ENCODE results near the gene ASCL2. TPM values are rescaled to one million over a fixed set of nuclear protein-coding genes. Genes with fewer than 3 reads are reported as not detected.

Gene ASCL2
- total and polyA plus RNA-seq, 2 experiments from 2014 or later: 5.6 to 7.9 TPM

DNA sequence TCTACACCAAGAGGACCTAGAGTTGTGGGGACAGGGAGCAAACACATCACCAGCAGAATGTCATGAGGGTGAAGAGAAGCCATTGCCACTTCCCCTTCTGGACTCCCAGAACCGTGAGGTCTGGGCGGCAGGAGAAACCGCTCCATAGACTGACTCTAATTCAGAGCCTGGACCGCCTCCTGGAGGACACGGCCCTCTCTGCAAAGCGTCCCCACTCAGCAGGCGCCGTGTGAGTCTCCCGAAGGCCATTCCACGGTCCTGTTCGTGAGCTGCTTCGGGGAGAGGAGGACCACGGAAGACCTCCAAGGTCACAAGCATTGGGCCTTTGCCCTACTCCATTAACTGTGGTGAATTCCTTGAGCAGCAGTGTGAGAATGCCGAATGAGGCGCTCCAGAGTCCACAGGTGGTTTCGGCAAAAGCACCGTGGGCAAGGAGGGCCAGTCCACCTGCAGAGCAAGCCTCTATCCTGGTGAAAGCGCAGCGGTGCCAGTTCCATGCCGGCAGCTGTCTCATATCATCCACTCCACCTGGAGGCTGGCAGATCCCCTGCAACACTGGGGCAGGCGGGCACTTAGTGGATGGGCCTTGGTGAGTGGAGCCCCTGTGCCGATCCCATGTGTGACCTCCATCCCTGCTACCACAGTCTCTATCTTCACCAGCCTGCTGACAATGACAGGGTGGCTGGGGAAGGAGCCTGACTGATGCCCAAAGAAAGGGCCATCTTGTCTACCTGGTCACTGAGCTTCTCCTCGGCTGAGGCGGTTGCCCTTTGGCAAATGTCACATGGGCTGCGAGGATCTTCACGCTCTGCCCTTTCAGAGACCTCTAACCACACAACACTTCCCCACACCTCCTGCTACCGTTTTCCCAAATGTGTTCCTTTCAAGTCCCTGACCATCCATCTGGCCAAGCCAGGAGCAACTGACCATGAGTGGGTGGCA, 23.9 kb upstream of the ASCL2 start:
- Histone ChIP-seq H4K20me1 (ENCODE audit: insufficient read depth, poor library complexity, severe bottlenecking) (no peaks in the 10 kb centered on the region), H3K4me3 (no peak overlapping the region), H3K9me3 (ENCODE audit: low read depth) (no peaks in the 10 kb centered on the region), H3K79me2 (no peaks in the 10 kb centered on the region), H3K4me1 (ENCODE audit: insufficient read depth) (peaks cover 5% of the 10 kb centered on the region), H3K27ac (no peak overlapping the region), H2AFZ (no peak overlapping the region), H3K9me2 (replicated peaks; ENCODE audit: insufficient read depth) (no peaks in the 10 kb centered on the region), H3K4me2 (no peak overlapping the region), H3K27me3 (peaks cover 5% of the 10 kb centered on the region), H3K36me3 (replicated peaks; ENCODE audit: insufficient read depth, low read depth) (no peaks in the 10 kb centered on the region)
- 84% methylated on average over 27 of the region's 27 CpGs for WGBS (ENCODE audit: low lambda C conversion rate, missing lambda C conversion rate)
- DNase-seq (ENCODE audit: low spot score): no peak
- no peak for TF ChIP-seq EZH2 (IDR thresholded peaks at IDR 0.05; ENCODE audit: borderline replicate concordance)

DNA sequence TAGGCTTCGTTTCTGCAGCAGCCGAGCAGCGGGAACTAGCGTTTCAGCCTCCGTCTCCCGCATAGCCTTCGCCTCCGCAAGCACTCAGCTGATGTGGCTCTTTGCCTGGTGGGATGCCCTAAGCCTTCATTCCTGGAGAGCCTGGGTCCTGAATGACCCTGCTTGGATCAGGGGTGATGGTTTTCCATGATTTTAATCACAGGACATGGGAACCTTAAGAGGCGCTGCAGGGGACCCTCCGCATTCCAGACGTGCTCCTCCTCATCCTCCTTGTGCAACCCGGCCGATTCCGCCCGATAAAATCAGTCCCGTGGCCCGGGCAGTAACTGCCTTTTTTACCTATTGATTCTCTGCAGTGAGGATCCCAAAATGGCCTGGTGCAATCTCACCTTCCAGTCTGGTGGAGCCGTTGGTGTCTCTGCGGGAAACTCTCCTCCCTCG, 23.2 kb upstream of the ASCL2 start:
- H3K4me2 ChIP-seq: no peak overlapping the region
- no peak overlapping the region for H3K4me3 ChIP-seq
- H4K20me1 ChIP-seq (ENCODE audit: insufficient read depth, poor library complexity, severe bottlenecking): no peaks in the 10 kb centered on the region
- no peak overlapping the region for H3K27ac ChIP-seq
- no peaks in the 10 kb centered on the region for H3K9me3 ChIP-seq (ENCODE audit: low read depth)
- no peak for DNase-seq (ENCODE audit: low spot score)
- WGBS (ENCODE audit: low lambda C conversion rate, missing lambda C conversion rate): 89% methylated on average over 20 of the region's 20 CpGs
- H3K79me2 ChIP-seq: no peaks in the 10 kb centered on the region
- H2AFZ ChIP-seq: no peak overlapping the region
- no peaks in the 10 kb centered on the region for H3K9me2 ChIP-seq (replicated peaks; ENCODE audit: insufficient read depth)
- no peaks in the 10 kb centered on the region for H3K4me1 ChIP-seq (ENCODE audit: insufficient read depth)
- no peaks in the 10 kb centered on the region for H3K36me3 ChIP-seq (replicated peaks; ENCODE audit: insufficient read depth, low read depth)
- peaks cover 5% of the 10 kb centered on the region for H3K27me3 ChIP-seq
- TF ChIP-seq, protein P1, sequence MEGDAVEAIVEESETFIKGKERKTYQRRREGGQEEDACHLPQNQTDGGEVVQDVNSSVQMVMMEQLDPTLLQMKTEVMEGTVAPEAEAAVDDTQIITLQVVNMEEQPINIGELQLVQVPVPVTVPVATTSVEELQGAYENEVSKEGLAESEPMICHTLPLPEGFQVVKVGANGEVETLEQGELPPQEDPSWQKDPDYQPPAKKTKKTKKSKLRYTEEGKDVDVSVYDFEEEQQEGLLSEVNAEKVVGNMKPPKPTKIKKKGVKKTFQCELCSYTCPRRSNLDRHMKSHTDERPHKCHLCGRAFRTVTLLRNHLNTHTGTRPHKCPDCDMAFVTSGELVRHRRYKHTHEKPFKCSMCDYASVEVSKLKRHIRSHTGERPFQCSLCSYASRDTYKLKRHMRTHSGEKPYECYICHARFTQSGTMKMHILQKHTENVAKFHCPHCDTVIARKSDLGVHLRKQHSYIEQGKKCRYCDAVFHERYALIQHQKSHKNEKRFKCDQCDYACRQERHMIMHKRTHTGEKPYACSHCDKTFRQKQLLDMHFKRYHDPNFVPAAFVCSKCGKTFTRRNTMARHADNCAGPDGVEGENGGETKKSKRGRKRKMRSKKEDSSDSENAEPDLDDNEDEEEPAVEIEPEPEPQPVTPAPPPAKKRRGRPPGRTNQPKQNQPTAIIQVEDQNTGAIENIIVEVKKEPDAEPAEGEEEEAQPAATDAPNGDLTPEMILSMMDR (IDR thresholded peaks at IDR 0.05; ENCODE audit: poor library complexity): no peak
- TF ChIP-seq EZH2 (IDR thresholded peaks at IDR 0.05; ENCODE audit: borderline replicate concordance) (no peak), EZH2phosphoT487 (IDR thresholded peaks at IDR 0.05; ENCODE audit: low read depth, severe bottlenecking, unreplicated experiment) (no peak)

DNA sequence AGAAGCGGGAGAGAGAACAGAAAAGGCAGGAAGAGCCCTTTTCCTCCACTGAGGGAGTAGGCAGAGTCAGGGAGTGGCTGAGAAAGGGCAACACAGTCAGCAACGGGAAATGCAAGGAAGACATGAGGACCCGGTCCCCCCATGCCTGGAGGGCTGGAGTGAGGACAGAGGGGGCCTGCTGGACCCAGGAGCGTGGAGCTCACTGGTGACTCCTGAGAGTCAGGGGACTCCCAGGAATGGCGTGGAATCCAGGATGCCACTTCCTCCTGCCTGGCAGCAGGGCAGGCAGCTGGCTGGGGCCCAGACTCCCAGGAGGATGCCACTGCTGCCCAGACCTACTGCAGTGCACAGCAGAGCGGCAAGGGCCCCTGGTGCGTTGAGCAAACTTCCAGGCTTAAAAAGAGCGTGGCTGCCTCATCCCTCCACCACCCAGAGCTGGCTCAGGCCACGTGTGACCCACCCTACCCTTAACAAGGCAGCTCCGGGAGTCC, 20.0 kb upstream of the ASCL2 start:
- Histone ChIP-seq H3K4me2 (no peak overlapping the region), H3K27me3 (peaks cover 5% of the 10 kb centered on the region), H3K27ac (no peak overlapping the region), H3K9me2 (replicated peaks; ENCODE audit: insufficient read depth) (no peaks in the 10 kb centered on the region), H4K20me1 (ENCODE audit: insufficient read depth, poor library complexity, severe bottlenecking) (no peaks in the 10 kb centered on the region), H2AFZ (no peak overlapping the region), H3K79me2 (no peaks in the 10 kb centered on the region), H3K9me3 (ENCODE audit: low read depth) (no peaks in the 10 kb centered on the region), H3K4me1 (ENCODE audit: insufficient read depth) (no peaks in the 10 kb centered on the region), H3K36me3 (replicated peaks; ENCODE audit: insufficient read depth, low read depth) (no peaks in the 10 kb centered on the region), H3K4me3 (no peak overlapping the region)
- DNase-seq (ENCODE audit: low spot score): no peak
- WGBS (ENCODE audit: low lambda C conversion rate, missing lambda C conversion rate): 64% methylated on average over 10 of the region's 10 CpGs
- no peak for TF ChIP-seq EZH2phosphoT487 (IDR thresholded peaks at IDR 0.05; ENCODE audit: low read depth, severe bottlenecking, unreplicated experiment)
- TF ChIP-seq, protein P1 (IDR thresholded peaks at IDR 0.05; ENCODE audit: poor library complexity): no peak
- no peak for TF ChIP-seq EZH2 (IDR thresholded peaks at IDR 0.05; ENCODE audit: borderline replicate concordance)

- H3K4me3 ChIP-seq: no peak overlapping the region
- TF ChIP-seq, protein P1 (IDR thresholded peaks at IDR 0.05; ENCODE audit: poor library complexity): no peak
- TF ChIP-seq EZH2phosphoT487 (IDR thresholded peaks at IDR 0.05; ENCODE audit: low read depth, severe bottlenecking, unreplicated experiment) (no peak), EZH2 (IDR thresholded peaks at IDR 0.05; ENCODE audit: borderline replicate concordance) (no peak)
- no peaks in the 10 kb centered on the region for H3K79me2 ChIP-seq
- H3K9me2 ChIP-seq (replicated peaks; ENCODE audit: insufficient read depth): no peaks in the 10 kb centered on the region
- no peaks in the 10 kb centered on the region for H3K36me3 ChIP-seq (replicated peaks; ENCODE audit: insufficient read depth, low read depth)
- no peak for DNase-seq (ENCODE audit: low spot score)
- no peaks in the 10 kb centered on the region for H3K9me3 ChIP-seq (ENCODE audit: low read depth)
- peaks cover 5% of the 10 kb centered on the region for H3K27me3 ChIP-seq
- no peak overlapping the region for H3K27ac ChIP-seq
- 79% methylated on average over 10 of the region's 10 CpGs for WGBS (ENCODE audit: low lambda C conversion rate, missing lambda C conversion rate)
- H3K4me2 ChIP-seq: no peak overlapping the region
- H3K4me1 ChIP-seq (ENCODE audit: insufficient read depth): no peaks in the 10 kb centered on the region
- H4K20me1 ChIP-seq (ENCODE audit: insufficient read depth, poor library complexity, severe bottlenecking): no peaks in the 10 kb centered on the region
- H2AFZ ChIP-seq: no peak overlapping the region
Observed at GRCh38 chr11:2289859-2290258, 19.5 kb upstream of the ASCL2 start.

All from hepatocyte (in vitro differentiated cells).